GM19452 (cell line): ENCODE results near the gene BCL10.

ENCODE experiments used
- ATAC-seq: cut with Tn5 transposase; IDR thresholded peaks from one replicate; pipeline ENCODE4 v1.9.1; 2021; ENCODE audit not compliant: unreplicated experiment

The BCL10 gene

GRCh38 chr1:85300140-85300539 is 23.7 kb upstream of the BCL10 start:
- no peak for ATAC-seq

- ATAC-seq = peak; percentile 96
Observed at GRCh38 chr1:85297855-85298629, 21.6 kb upstream of the BCL10 start.

GRCh38 chr1:85297538-85297854 is 21.1 kb upstream of the BCL10 start:
- no peak for ATAC-seq

- no peak for ATAC-seq
Observed at GRCh38 chr1:85296980-85297379, 20.5 kb upstream of the BCL10 start.

- no peak for ATAC-seq
Observed at GRCh38 chr1:85295654-85296053, 19.2 kb upstream of the BCL10 start.

- no peak for ATAC-seq
Observed at GRCh38 chr1:85295006-85295431, 18.6 kb upstream of the BCL10 start.

GRCh38 chr1:85290826-85291225 is 14.4 kb upstream of the BCL10 start:
- ATAC-seq = no peak

- peak; percentile 64 for ATAC-seq
Observed at GRCh38 chr1:85289848-85290335, 13.5 kb upstream of the BCL10 start.

- ATAC-seq = peak; percentile 37
Observed at GRCh38 chr1:85289207-85289847, 12.9 kb upstream of the BCL10 start.

GRCh38 chr1:85284202-85284601 is 7.8 kb upstream of the BCL10 start:
- ATAC-seq = no peak

- no peak for ATAC-seq
Observed at GRCh38 chr1:85283475-85284199, 7.2 kb upstream of the BCL10 start.

GRCh38 chr1:85282424-85282823 is 6.0 kb upstream of the BCL10 start:
- no peak for ATAC-seq

- ATAC-seq = no peak
Observed at GRCh38 chr1:85280636-85281035, 4.2 kb upstream of the BCL10 start.

GRCh38 chr1:85279458-85280080 is 3.1 kb upstream of the BCL10 start:
- ATAC-seq = no peak

GRCh38 chr1:85278853-85279314 is 2.5 kb upstream of the BCL10 start:
- no peak for ATAC-seq

GRCh38 chr1:85277802-85278201 is 1.4 kb upstream of the BCL10 start:
- ATAC-seq = no peak

- no peak for ATAC-seq
Observed at GRCh38 chr1:85276978-85277639, 677 bp upstream of the BCL10 start.

GRCh38 chr1:85275701-85276214 is 674 bp downstream of the BCL10 start:
- ATAC-seq = no peak

- no peak for ATAC-seq
Observed at GRCh38 chr1:85274969-85275453, 1.4 kb downstream of the BCL10 start.

- ATAC-seq = no peak
Observed at GRCh38 chr1:85273397-85273796, 3.0 kb downstream of the BCL10 start.
